ENCODE data around the gene GDPGP1.

DNA sequence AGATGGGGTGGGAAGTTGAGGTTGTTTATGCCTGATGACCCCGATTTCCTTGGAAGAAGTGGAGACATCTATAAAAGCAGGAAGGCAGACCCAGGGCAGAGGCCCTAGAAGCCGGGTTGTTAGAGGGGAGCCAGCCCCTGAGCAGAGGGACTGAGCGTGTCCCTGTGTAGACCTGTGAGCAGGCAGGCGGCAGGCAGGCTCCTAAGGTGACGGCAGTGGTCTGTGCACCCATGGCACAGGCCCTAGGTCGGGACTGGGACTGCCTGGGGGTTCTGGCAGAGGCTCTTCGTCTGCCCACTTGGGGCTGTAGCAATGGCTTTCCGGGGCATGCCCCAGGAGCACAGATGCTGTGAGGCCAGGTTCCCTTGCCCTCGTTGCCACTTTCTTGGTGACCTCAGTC, 23.0 kb upstream of the GDPGP1 start:
- TF ChIP-seq, protein P1, sequence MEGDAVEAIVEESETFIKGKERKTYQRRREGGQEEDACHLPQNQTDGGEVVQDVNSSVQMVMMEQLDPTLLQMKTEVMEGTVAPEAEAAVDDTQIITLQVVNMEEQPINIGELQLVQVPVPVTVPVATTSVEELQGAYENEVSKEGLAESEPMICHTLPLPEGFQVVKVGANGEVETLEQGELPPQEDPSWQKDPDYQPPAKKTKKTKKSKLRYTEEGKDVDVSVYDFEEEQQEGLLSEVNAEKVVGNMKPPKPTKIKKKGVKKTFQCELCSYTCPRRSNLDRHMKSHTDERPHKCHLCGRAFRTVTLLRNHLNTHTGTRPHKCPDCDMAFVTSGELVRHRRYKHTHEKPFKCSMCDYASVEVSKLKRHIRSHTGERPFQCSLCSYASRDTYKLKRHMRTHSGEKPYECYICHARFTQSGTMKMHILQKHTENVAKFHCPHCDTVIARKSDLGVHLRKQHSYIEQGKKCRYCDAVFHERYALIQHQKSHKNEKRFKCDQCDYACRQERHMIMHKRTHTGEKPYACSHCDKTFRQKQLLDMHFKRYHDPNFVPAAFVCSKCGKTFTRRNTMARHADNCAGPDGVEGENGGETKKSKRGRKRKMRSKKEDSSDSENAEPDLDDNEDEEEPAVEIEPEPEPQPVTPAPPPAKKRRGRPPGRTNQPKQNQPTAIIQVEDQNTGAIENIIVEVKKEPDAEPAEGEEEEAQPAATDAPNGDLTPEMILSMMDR (IDR thresholded peaks at IDR 0.05; ENCODE audit: insufficient read depth, low read depth, low read length) = no peak
- no peak for TF ChIP-seq EZH2 (IDR thresholded peaks at IDR 0.05; ENCODE audit: insufficient read depth, low read length)
